Chondrocyte (in vitro differentiated cells): ENCODE results near the gene COPB2. TPM values are rescaled to one million over a fixed set of nuclear protein-coding genes. Genes with fewer than 3 reads are reported as not detected.
A peak's percentile ranks its signal among the peaks of the same experiment; 100 is the strongest.
"Not testable (repeated sequence)": the region's sequence is repeated elsewhere in the genome, so short reads cannot be mapped to it uniquely, and the experiment has no call there.

Experiments used
- DNase-seq: peaks from one replicate; pipeline ENCODE4 v3.0.0; 2021; ENCODE audit warnings: mixed read lengths, low spot score
- H3K27ac Mint-ChIP-seq: one replicate; pipeline ENCODE4 v1.8.0; 2021; ENCODE audit warnings: mild to moderate bottlenecking, moderate library complexity, mixed read lengths; ENCODE audit not compliant: unreplicated experiment
- H3K27me3 Mint-ChIP-seq: 2 replicates; pipeline ENCODE4 v1.8.0; 2021; ENCODE audit warnings: low read depth, mixed read lengths
- H3K36me3 Mint-ChIP-seq: 2 replicates; pipeline ENCODE4 v1.8.0; 2021; ENCODE audit warnings: low read depth, mixed read lengths
- H3K4me1 Mint-ChIP-seq: 2 replicates; pipeline ENCODE4 v1.8.0; 2021; ENCODE audit warnings: low read depth, mild to moderate bottlenecking, mixed read lengths
- H3K4me3 Mint-ChIP-seq: one replicate; pipeline ENCODE4 v1.8.0; 2021; ENCODE audit warnings: mild to moderate bottlenecking, moderate library complexity, mixed read lengths; ENCODE audit not compliant: unreplicated experiment
- H3K9me3 Mint-ChIP-seq: 2 replicates; pipeline ENCODE4 v1.8.0; 2021; ENCODE audit warnings: low read depth, mixed read lengths
- CTCF ChIP-seq: fragments of 200-600 bp; sonication (generic); IDR thresholded peaks from 2 replicates; pipeline ENCODE4 v1.5.0; 2021; ENCODE audit warnings: antibody characterized with exemption, mild to moderate bottlenecking, moderate library complexity
- total RNA-seq: library from RNA; stranded (reverse); gene quantifications from 3 replicates; pipeline ENCODE4 v1.2.1, GENCODE V29; 2021

The COPB2 gene
- total RNA-seq, 1 donor from 2014 or later: 180 TPM

- Mint-ChIP-seq H3K36me3 (peaks cover 16% of the 10 kb centered on the region), H3K4me3 (no peak overlapping the region), H3K27me3 (no peaks in the 10 kb centered on the region)
Measured at GRCh38 chr3:139418144-139418543, 28.7 kb upstream of the COPB2 start.

GRCh38 chr3:139416275-139416674 is 26.8 kb upstream of the COPB2 start:
- H3K27me3 Mint-ChIP-seq: no peaks in the 10 kb centered on the region
- H3K27ac Mint-ChIP-seq: no peak overlapping the region
- H3K36me3 Mint-ChIP-seq: peaks cover 24% of the 10 kb centered on the region
- no peak for DNase-seq
- H3K4me3 Mint-ChIP-seq: no peak overlapping the region
- no peak for TF ChIP-seq CTCF
- peaks cover 50% of the 10 kb centered on the region for H3K9me3 Mint-ChIP-seq
- H3K4me1 Mint-ChIP-seq: peaks cover 7% of the 10 kb centered on the region

More at GRCh38 chr3:139418144-139418543, 28.7 kb upstream of the COPB2 start:
- Mint-ChIP-seq H3K4me1 (peaks cover 7% of the 10 kb centered on the region), H3K27ac (no peak overlapping the region), H3K9me3 (peaks cover 34% of the 10 kb centered on the region)
- no peak for TF ChIP-seq CTCF
- DNase-seq: no peak

GRCh38 chr3:139414608-139415224 is 25.3 kb upstream of the COPB2 start:
- TF ChIP-seq CTCF: no peak
- H3K4me3 Mint-ChIP-seq: no peak overlapping the region
- peaks cover 7% of the 10 kb centered on the region for H3K4me1 Mint-ChIP-seq
- H3K27ac Mint-ChIP-seq: peak overlapping the region; percentile 24
- peaks cover 59% of the 10 kb centered on the region for H3K9me3 Mint-ChIP-seq
- H3K27me3 Mint-ChIP-seq: no peaks in the 10 kb centered on the region
- DNase-seq: no peak
- peaks cover 24% of the 10 kb centered on the region for H3K36me3 Mint-ChIP-seq

- DNase-seq, H3K4me3 Mint-ChIP-seq, H3K27ac Mint-ChIP-seq, H3K4me1 Mint-ChIP-seq, H3K27me3 Mint-ChIP-seq: not testable (repeated sequence)
- Mint-ChIP-seq H3K36me3 (peaks cover 30% of the 10 kb centered on the region), H3K9me3 (peaks cover 73% of the 10 kb centered on the region)
Measured at GRCh38 chr3:139412891-139413290, 23.4 kb upstream of the COPB2 start.

- peaks cover 27% of the 10 kb centered on the region for H3K36me3 Mint-ChIP-seq
- H3K27me3 Mint-ChIP-seq, H3K4me3 Mint-ChIP-seq, H3K4me1 Mint-ChIP-seq, DNase-seq, H3K27ac Mint-ChIP-seq: not testable (repeated sequence)
- H3K9me3 Mint-ChIP-seq: peaks cover 40% of the 10 kb centered on the region
Measured at GRCh38 chr3:139401155-139401554, 11.7 kb upstream of the COPB2 start.

GRCh38 chr3:139396707-139397106 is 7.3 kb upstream of the COPB2 start:
- Mint-ChIP-seq H3K9me3 (peaks cover 8% of the 10 kb centered on the region), H3K27ac (no peak overlapping the region), H3K4me3 (no peak overlapping the region), H3K36me3 (peaks cover 2% of the 10 kb centered on the region), H3K4me1 (no peaks in the 10 kb centered on the region), H3K27me3 (no peaks in the 10 kb centered on the region)
- DNase-seq: no peak
- TF ChIP-seq CTCF: no peak
